HL-60 (cell line): ENCODE results near the gene PLEKHA8.

ENCODE experiments used
- CTCF ChIP-seq: IDR thresholded peaks from one replicate; pipeline ENCODE4 v1.5.1; 2011; ENCODE audit warnings: low read length, control low read depth, inconsistent platforms; ENCODE audit not compliant: insufficient read depth
- POLR2AphosphoS5 ChIP-seq: IDR thresholded peaks from 2 replicates; pipeline ENCODE4 v1.6.1; 2012; ENCODE audit warnings: low read depth
- REST ChIP-seq: IDR thresholded peaks from 2 replicates; pipeline ENCODE4 v1.6.1; 2012; ENCODE audit warnings: low read depth; ENCODE audit not compliant: insufficient replicate concordance

GRCh38 chr7:30170476-30171205, 142.4 kb downstream of the PLEKHA8 start:
- TF ChIP-seq CTCF (no peak), POLR2AphosphoS5 (no peak), REST (no peak)
